A673 (cell line): ENCODE results near the gene ATP2A3.

Experiments used
- CTCF ChIP-seq: fragments of 300-800, 200-600 bp; sonication (generic); conservative IDR thresholded peaks from 2 replicates; pipeline ENCODE4 v1.5.1; 2017; ENCODE audit warnings: low read depth, mild to moderate bottlenecking, antibody characterized with exemption, low read length, moderate library complexity, mixed read lengths
- EZH2 ChIP-seq: fragments of 200-600 bp; sonication (generic); IDR thresholded peaks from 2 replicates; pipeline ENCODE4 v1.6.1; 2017; ENCODE audit warnings: borderline replicate concordance, low read depth, mild to moderate bottlenecking, mixed read lengths, antibody characterized with exemption, low read length; ENCODE audit not compliant: poor library complexity, severe bottlenecking

GRCh38 chr17:3916825-3917224, 47.4 kb downstream of the ATP2A3 start:
- TF ChIP-seq CTCF: no peak
- no peak for TF ChIP-seq EZH2
